Rectal smooth muscle tissue (tissue), 1 donor: ENCODE data around the gene RPL28.
"Not testable (repeated sequence)": the region's sequence is repeated elsewhere in the genome, so short reads cannot be mapped to it uniquely, and the experiment has no call there.

Experiments
- H3K27ac ChIP-seq: one replicate; pipeline ENCODE4 v1.7.0; 2013; ENCODE audit warnings: low read depth, low read length, inconsistent platforms
- H3K27me3 ChIP-seq: one replicate; pipeline ENCODE4 v1.7.0; 2013; ENCODE audit warnings: low read length; ENCODE audit not compliant: control insufficient read depth, insufficient read depth
- H3K36me3 ChIP-seq: one replicate; pipeline ENCODE4 v1.7.0; 2013; ENCODE audit warnings: low read length; ENCODE audit not compliant: control insufficient read depth, insufficient read depth
- H3K4me1 ChIP-seq: one replicate; pipeline ENCODE4 v1.7.0; 2013; ENCODE audit warnings: low read length; ENCODE audit not compliant: control insufficient read depth, insufficient read depth
- H3K4me3 ChIP-seq: one replicate; pipeline ENCODE4 v1.7.0; 2013; ENCODE audit warnings: low read length
- H3K9ac ChIP-seq: one replicate; pipeline ENCODE4 v1.7.0; 2013; ENCODE audit warnings: low read length

Gene RPL28

GRCh38 chr19:55418185-55418584, 32.5 kb downstream of the RPL28 start:
- Histone ChIP-seq H3K36me3 (no peaks in the 10 kb centered on the region), H3K4me3 (no peak overlapping the region), H3K27me3 (peaks cover 10% of the 10 kb centered on the region), H3K27ac (no peak overlapping the region), H3K9ac (no peak overlapping the region), H3K4me1 (no peaks in the 10 kb centered on the region)

- H3K4me3 ChIP-seq: no peak overlapping the region
- no peaks in the 10 kb centered on the region for H3K36me3 ChIP-seq
- no peaks in the 10 kb centered on the region for H3K4me1 ChIP-seq
- no peak overlapping the region for H3K9ac ChIP-seq
- no peak overlapping the region for H3K27ac ChIP-seq
- peaks cover 10% of the 10 kb centered on the region for H3K27me3 ChIP-seq
These were observed 33.4 kb downstream of the RPL28 start for GRCh38 chr19:55419103-55419502.

DNA sequence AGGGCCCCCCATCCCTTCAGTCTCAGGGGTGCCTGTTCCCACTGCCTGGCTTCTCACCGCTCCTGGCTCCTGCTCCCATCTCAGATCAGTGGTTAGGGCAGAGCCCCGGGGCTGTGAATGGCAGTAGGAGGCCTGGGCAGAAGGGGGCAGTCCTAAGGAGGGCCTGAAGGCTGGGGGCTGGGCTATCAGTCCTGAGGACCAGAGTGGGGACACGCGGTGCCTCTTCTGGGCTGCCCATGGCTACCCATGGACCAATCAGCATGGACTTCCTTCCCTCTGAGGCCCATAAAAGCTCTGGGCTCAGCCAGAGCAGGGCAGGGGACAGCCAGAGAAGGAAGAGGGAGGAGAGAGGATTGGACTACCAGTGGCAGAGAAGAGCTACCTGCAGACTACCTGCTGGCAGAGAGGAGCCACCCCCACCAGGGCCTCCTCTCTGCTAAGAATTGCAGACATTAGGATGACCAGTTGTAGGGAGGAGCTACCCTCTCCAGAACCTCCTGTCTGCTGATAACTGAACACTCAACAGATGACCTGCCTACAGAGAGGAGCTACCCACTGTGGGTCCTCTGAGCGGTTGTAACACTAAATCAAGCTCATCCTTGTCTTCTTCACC, 34.0 kb downstream of the RPL28 start:
- no peak overlapping the region for H3K4me3 ChIP-seq
- H3K27ac ChIP-seq: no peak overlapping the region
- peaks cover 13% of the 10 kb centered on the region for H3K27me3 ChIP-seq
- no peaks in the 10 kb centered on the region for H3K36me3 ChIP-seq
- H3K4me1 ChIP-seq: no peaks in the 10 kb centered on the region
- H3K9ac ChIP-seq: no peak overlapping the region

DNA sequence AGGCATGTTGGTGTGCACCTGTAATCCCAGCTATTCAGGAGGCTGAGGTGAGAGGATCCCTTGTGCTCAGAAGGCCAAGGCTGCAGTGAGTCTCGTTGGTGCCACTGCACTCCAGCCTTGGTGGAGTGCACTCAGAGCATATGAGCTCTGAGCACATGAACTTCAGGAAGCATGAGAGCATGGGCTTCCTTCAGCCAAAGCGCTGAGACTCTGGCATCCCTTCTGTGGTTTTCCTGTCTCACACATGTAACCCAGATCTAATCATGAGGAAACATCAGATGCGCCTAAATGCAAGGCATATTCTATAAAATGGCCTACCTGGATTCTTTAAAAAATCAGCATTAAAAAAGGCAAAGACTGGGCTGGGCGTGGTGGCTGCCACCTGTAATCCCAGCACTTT, 35.5 kb downstream of the RPL28 start:
- H3K27me3 ChIP-seq: peaks cover 11% of the 10 kb centered on the region
- not testable (repeated sequence) for H3K4me3 ChIP-seq, H3K36me3 ChIP-seq, H3K4me1 ChIP-seq, H3K27ac ChIP-seq, H3K9ac ChIP-seq

- peaks cover 11% of the 10 kb centered on the region for H3K27me3 ChIP-seq
These were observed 37.7 kb downstream of the RPL28 start for GRCh38 chr19:55423225-55424005.

GRCh38 chr19:55424518-55424917, 38.8 kb downstream of the RPL28 start:
- no peaks in the 10 kb centered on the region for H3K36me3 ChIP-seq
- H3K27ac ChIP-seq: no peak overlapping the region
- no peaks in the 10 kb centered on the region for H3K4me1 ChIP-seq
- H3K4me3 ChIP-seq: no peak overlapping the region
- no peak overlapping the region for H3K9ac ChIP-seq
- peaks cover 9% of the 10 kb centered on the region for H3K27me3 ChIP-seq

More at GRCh38 chr19:55423225-55424005, 37.7 kb downstream of the RPL28 start:
- Histone ChIP-seq H3K4me1 (no peaks in the 10 kb centered on the region), H3K4me3 (no peak overlapping the region), H3K36me3 (no peaks in the 10 kb centered on the region), H3K27ac (no peak overlapping the region), H3K9ac (no peak overlapping the region)

DNA sequence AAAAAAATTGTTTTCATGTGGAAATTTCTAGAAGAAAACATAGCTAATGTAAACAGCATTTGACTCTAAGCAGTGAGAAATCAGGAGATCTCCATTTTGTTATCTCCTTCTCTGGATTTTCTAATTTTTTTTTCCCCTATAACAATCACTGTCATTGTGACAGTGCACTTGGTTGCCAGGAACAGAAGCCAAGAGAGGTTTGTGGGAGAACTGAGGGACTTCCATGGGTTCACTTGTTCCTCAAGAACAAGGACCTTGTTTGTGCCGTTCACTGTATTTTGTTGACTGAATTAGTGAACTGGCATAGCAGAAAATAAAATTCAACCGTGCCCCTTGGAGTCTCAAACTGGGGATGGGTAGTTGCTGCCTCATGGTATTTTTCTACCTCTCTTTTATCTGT, 40.3 kb downstream of the RPL28 start:
- H3K36me3 ChIP-seq: no peaks in the 10 kb centered on the region
- peaks cover 7% of the 10 kb centered on the region for H3K27me3 ChIP-seq
- H3K4me1 ChIP-seq: no peaks in the 10 kb centered on the region
- no peak overlapping the region for H3K27ac ChIP-seq
- no peak overlapping the region for H3K9ac ChIP-seq
- no peak overlapping the region for H3K4me3 ChIP-seq

GRCh38 chr19:55431183-55431582, 45.5 kb downstream of the RPL28 start:
- Histone ChIP-seq H3K4me3 (no peak overlapping the region), H3K27me3 (peaks cover 23% of the 10 kb centered on the region), H3K9ac (no peak overlapping the region), H3K4me1 (no peaks in the 10 kb centered on the region), H3K36me3 (no peaks in the 10 kb centered on the region), H3K27ac (no peak overlapping the region)

- Histone ChIP-seq H3K27ac (no peak overlapping the region), H3K27me3 (peaks cover 23% of the 10 kb centered on the region)
These were observed 46.7 kb downstream of the RPL28 start for GRCh38 chr19:55432241-55432959.

GRCh38 chr19:55433292-55433691, 47.6 kb downstream of the RPL28 start:
- Histone ChIP-seq H3K9ac (no peak overlapping the region), H3K4me1 (no peaks in the 10 kb centered on the region), H3K27me3 (peaks cover 26% of the 10 kb centered on the region), H3K27ac (no peak overlapping the region), H3K4me3 (no peak overlapping the region), H3K36me3 (no peaks in the 10 kb centered on the region)

More at GRCh38 chr19:55432241-55432959, 46.7 kb downstream of the RPL28 start:
- H3K4me3 ChIP-seq: no peak overlapping the region
- H3K36me3 ChIP-seq: no peaks in the 10 kb centered on the region
- H3K4me1 ChIP-seq: no peaks in the 10 kb centered on the region
- no peak overlapping the region for H3K9ac ChIP-seq

- H3K27ac ChIP-seq: no peak overlapping the region
- H3K9ac ChIP-seq: no peak overlapping the region
- H3K4me1 ChIP-seq: no peaks in the 10 kb centered on the region
- H3K36me3 ChIP-seq: no peaks in the 10 kb centered on the region
- no peak overlapping the region for H3K4me3 ChIP-seq
- peaks cover 35% of the 10 kb centered on the region for H3K27me3 ChIP-seq
These were observed 48.7 kb downstream of the RPL28 start for GRCh38 chr19:55434356-55434919.

DNA sequence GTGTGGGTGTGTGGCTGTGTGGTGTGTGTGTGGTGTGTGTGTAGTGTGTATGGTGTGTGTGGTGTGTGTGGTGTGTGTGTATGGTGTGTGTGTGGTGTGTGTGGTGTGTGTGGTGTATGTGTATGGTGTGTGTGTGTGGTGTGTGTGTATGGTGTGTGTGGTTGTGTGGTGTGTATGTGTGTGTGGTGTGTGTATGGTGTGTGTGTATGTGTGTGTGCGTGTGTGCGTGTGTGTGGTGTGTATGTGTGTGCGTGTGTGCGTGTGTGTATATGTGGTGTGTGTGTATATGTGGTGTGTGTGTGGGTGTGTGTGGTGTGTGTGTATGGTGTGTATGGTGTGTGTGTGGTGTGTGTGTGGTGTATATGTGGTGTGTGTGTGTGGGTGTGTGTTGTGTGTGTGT, 49.3 kb downstream of the RPL28 start:
- no peaks in the 10 kb centered on the region for H3K4me1 ChIP-seq
- H3K27me3 ChIP-seq: peaks cover 32% of the 10 kb centered on the region
- no peak overlapping the region for H3K9ac ChIP-seq
- no peak overlapping the region for H3K4me3 ChIP-seq
- H3K27ac ChIP-seq: no peak overlapping the region
- no peaks in the 10 kb centered on the region for H3K36me3 ChIP-seq
